Measurements from ENCODE around the gene DPM3. TPM values are rescaled to one million over a fixed set of nuclear protein-coding genes. Genes with fewer than 3 reads are reported as not detected.

Gene DPM3
- total and polyA plus RNA-seq, 2 of the 13 experiments (the other 11 are each of a cell fraction or from before 2014, with no cell fraction given): 23.2 to 53.4 TPM

DNA sequence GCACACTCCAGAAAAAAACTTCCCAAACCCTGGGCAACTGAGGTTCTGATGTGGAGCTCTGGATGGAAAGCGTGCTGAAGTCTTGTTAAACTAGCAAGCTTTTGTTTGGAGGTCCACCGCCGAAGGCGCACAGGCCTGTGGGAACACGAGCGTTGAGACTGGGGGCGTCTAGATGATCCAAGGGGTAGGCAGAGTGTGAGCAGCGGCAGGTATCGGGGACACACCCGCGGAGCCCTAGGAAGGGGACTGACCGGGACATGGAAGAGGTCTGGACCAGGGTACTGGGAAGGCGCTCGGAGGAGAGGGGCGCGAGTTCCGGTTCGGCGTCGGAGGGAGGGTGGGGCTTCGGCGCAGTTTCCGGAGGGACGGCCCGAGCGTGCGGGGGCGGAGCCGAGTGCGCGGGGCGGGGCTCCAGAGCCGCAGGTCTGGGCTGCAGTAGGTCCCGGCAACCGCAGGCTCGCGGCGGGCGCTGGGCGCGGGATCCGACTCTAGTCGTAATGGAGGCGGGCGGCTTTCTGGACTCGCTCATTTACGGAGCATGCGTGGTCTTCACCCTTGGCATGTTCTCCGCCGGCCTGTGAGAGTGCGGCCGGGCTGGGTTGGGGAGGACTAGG, 4.8 kb downstream of the DPM3 start, which contains the start of gene SLC50A1 (continued):
- 0 out of 2 replicates have a peak, but pooled peaks have one; percentile 16 for TF ChIP-seq ZNF160 (CRISPR knock-in tag; IDR thresholded peaks at IDR 0.05)
- TF ChIP-seq, protein P1, sequence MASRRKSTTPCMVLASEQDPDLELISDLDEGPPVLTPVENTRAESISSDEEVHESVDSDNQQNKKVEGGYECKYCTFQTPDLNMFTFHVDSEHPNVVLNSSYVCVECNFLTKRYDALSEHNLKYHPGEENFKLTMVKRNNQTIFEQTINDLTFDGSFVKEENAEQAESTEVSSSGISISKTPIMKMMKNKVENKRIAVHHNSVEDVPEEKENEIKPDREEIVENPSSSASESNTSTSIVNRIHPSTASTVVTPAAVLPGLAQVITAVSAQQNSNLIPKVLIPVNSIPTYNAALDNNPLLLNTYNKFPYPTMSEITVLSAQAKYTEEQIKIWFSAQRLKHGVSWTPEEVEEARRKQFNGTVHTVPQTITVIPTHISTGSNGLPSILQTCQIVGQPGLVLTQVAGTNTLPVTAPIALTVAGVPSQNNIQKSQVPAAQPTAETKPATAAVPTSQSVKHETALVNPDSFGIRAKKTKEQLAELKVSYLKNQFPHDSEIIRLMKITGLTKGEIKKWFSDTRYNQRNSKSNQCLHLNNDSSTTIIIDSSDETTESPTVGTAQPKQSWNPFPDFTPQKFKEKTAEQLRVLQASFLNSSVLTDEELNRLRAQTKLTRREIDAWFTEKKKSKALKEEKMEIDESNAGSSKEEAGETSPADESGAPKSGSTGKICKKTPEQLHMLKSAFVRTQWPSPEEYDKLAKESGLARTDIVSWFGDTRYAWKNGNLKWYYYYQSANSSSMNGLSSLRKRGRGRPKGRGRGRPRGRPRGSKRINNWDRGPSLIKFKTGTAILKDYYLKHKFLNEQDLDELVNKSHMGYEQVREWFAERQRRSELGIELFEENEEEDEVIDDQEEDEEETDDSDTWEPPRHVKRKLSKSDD (CRISPR knock-in tag; IDR thresholded peaks at IDR 0.05; ENCODE audit: low read depth): peak; percentile 60
- TF ChIP-seq ZNF775 (CRISPR knock-in tag; IDR thresholded peaks at IDR 0.05; ENCODE audit: borderline replicate concordance): peak; percentile 66; the same call in 1 of the 2 replicates
- TF ChIP-seq XBP1 (CRISPR knock-in tag; IDR thresholded peaks at IDR 0.05): peak; percentile 8
- TF ChIP-seq JUNB (CRISPR knock-in tag; IDR thresholded peaks at IDR 0.05; ENCODE audit: borderline replicate concordance): 0 out of 2 replicates have a peak, but pooled peaks have one; percentile 47
- TF ChIP-seq ZNF543 (CRISPR knock-in tag; IDR thresholded peaks at IDR 0.05): peak; percentile 71; the same call in 1 of the 2 replicates
- no peak for TF ChIP-seq NCOA2 (CRISPR knock-in tag; IDR thresholded peaks at IDR 0.05)
- peak; percentile 76; the same call in 1 of the 2 replicates for TF ChIP-seq MXD4 (CRISPR knock-in tag; IDR thresholded peaks at IDR 0.05)
- TF ChIP-seq, protein P2, sequence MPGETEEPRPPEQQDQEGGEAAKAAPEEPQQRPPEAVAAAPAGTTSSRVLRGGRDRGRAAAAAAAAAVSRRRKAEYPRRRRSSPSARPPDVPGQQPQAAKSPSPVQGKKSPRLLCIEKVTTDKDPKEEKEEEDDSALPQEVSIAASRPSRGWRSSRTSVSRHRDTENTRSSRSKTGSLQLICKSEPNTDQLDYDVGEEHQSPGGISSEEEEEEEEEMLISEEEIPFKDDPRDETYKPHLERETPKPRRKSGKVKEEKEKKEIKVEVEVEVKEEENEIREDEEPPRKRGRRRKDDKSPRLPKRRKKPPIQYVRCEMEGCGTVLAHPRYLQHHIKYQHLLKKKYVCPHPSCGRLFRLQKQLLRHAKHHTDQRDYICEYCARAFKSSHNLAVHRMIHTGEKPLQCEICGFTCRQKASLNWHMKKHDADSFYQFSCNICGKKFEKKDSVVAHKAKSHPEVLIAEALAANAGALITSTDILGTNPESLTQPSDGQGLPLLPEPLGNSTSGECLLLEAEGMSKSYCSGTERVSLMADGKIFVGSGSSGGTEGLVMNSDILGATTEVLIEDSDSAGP (CRISPR knock-in tag; IDR thresholded peaks at IDR 0.05; ENCODE audit: borderline replicate concordance): peak; percentile 76
- TF ChIP-seq, protein P3, sequence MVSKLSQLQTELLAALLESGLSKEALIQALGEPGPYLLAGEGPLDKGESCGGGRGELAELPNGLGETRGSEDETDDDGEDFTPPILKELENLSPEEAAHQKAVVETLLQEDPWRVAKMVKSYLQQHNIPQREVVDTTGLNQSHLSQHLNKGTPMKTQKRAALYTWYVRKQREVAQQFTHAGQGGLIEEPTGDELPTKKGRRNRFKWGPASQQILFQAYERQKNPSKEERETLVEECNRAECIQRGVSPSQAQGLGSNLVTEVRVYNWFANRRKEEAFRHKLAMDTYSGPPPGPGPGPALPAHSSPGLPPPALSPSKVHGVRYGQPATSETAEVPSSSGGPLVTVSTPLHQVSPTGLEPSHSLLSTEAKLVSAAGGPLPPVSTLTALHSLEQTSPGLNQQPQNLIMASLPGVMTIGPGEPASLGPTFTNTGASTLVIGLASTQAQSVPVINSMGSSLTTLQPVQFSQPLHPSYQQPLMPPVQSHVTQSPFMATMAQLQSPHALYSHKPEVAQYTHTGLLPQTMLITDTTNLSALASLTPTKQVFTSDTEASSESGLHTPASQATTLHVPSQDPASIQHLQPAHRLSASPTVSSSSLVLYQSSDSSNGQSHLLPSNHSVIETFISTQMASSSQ (IDR thresholded peaks at IDR 0.05; ENCODE audit: low read depth): no peak
- TF ChIP-seq, protein P3 (CRISPR knock-in tag; IDR thresholded peaks at IDR 0.05; ENCODE audit: borderline replicate concordance): peak; percentile 77; the same call in 1 of the 2 replicates
- TF ChIP-seq, protein P4, sequence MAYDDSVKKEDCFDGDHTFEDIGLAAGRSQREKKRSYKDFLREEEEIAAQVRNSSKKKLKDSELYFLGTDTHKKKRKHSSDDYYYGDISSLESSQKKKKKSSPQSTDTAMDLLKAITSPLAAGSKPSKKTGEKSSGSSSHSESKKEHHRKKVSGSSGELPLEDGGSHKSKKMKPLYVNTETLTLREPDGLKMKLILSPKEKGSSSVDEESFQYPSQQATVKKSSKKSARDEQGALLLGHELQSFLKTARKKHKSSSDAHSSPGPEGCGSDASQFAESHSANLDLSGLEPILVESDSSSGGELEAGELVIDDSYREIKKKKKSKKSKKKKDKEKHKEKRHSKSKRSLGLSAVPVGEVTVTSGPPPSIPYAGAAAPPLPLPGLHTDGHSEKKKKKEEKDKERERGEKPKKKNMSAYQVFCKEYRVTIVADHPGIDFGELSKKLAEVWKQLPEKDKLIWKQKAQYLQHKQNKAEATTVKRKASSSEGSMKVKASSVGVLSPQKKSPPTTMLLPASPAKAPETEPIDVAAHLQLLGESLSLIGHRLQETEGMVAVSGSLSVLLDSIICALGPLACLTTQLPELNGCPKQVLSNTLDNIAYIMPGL (CRISPR knock-in tag; IDR thresholded peaks at IDR 0.05; ENCODE audit: borderline replicate concordance in 1 of 2, low read depth in 1 of 2): peak; percentile 35 to 50; a peak in 2 of 4 replicates
- TF ChIP-seq, protein P5, sequence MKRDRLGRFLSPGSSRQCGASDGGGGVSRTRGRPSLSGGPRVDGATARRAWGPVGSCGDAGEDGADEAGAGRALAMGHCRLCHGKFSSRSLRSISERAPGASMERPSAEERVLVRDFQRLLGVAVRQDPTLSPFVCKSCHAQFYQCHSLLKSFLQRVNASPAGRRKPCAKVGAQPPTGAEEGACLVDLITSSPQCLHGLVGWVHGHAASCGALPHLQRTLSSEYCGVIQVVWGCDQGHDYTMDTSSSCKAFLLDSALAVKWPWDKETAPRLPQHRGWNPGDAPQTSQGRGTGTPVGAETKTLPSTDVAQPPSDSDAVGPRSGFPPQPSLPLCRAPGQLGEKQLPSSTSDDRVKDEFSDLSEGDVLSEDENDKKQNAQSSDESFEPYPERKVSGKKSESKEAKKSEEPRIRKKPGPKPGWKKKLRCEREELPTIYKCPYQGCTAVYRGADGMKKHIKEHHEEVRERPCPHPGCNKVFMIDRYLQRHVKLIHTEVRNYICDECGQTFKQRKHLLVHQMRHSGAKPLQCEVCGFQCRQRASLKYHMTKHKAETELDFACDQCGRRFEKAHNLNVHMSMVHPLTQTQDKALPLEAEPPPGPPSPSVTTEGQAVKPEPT (CRISPR knock-in tag; IDR thresholded peaks at IDR 0.05; ENCODE audit: low read depth): no peak; the same call in 1 of the 2 replicates
- no peak for TF ChIP-seq ZNF180 (CRISPR knock-in tag; IDR thresholded peaks at IDR 0.05; ENCODE audit: borderline replicate concordance, low read depth)
